ENCODE data around the gene SEC22A.

Gene SEC22A

DNA sequence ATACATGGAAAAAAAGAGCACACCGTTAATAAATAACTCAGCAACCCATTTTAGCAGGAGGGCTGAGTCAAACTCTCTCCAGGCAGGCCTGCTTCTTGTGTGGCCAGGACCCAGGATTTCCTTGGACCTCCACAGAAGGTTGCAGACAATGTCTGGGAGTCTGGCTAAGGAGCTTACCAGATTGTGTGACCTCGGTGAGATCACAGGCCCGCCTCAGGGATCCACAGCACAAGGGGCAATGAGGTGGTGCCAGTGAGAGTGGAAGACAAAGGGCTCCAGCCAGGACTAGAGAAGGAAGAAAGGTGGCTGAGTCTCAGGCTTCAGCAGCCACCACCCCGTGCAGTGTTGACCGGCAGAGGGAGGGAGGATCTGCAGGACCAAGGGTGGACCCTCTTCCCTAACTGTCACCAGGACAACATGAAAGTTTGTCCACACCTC, 32.2 kb upstream of the SEC22A start:
- no peak for TF ChIP-seq TAF1 (IDR thresholded peaks at IDR 0.05; ENCODE audit: borderline replicate concordance, insufficient read depth, low read length)
- no peak for TF ChIP-seq POLR2AphosphoS5 (IDR thresholded peaks at IDR 0.05; ENCODE audit: low read depth, low read length)
- TF ChIP-seq FOXP2 (optimal IDR thresholded peaks at IDR 0.05; ENCODE audit: borderline replicate concordance, extremely low read depth, extremely low read length, insufficient read depth) = no peak
- TF ChIP-seq, protein P1, sequence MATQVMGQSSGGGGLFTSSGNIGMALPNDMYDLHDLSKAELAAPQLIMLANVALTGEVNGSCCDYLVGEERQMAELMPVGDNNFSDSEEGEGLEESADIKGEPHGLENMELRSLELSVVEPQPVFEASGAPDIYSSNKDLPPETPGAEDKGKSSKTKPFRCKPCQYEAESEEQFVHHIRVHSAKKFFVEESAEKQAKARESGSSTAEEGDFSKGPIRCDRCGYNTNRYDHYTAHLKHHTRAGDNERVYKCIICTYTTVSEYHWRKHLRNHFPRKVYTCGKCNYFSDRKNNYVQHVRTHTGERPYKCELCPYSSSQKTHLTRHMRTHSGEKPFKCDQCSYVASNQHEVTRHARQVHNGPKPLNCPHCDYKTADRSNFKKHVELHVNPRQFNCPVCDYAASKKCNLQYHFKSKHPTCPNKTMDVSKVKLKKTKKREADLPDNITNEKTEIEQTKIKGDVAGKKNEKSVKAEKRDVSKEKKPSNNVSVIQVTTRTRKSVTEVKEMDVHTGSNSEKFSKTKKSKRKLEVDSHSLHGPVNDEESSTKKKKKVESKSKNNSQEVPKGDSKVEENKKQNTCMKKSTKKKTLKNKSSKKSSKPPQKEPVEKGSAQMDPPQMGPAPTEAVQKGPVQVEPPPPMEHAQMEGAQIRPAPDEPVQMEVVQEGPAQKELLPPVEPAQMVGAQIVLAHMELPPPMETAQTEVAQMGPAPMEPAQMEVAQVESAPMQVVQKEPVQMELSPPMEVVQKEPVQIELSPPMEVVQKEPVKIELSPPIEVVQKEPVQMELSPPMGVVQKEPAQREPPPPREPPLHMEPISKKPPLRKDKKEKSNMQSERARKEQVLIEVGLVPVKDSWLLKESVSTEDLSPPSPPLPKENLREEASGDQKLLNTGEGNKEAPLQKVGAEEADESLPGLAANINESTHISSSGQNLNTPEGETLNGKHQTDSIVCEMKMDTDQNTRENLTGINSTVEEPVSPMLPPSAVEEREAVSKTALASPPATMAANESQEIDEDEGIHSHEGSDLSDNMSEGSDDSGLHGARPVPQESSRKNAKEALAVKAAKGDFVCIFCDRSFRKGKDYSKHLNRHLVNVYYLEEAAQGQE (IDR thresholded peaks at IDR 0.05; ENCODE audit: insufficient read depth in 1 of 2, low read depth in 2 of 2, low read length in 2 of 2) = no peak
- TF ChIP-seq SIN3A (IDR thresholded peaks at IDR 0.05; ENCODE audit: borderline replicate concordance, insufficient read depth, low read length) = no peak

DNA sequence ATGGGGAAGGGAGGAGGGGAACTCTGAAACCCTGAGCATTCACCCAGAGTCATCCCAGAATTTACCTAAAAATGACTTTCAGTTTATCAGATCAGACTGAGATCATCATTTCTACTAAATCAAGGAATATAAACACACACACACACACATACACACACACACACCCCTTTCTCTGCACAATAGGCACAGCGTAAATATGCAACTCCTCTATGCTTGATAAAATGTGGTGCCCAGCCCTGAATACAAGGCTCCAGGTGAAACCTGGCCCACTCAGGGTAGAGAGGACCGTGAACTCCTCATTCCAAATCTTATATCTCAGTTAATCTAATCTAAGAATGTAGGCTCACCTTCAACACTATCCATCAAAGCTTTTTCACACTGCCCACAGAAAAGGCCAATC, 31.8 kb upstream of the SEC22A start:
- no peak for TF ChIP-seq POLR2AphosphoS5 (IDR thresholded peaks at IDR 0.05; ENCODE audit: low read depth, low read length)
- TF ChIP-seq, protein P1 (IDR thresholded peaks at IDR 0.05; ENCODE audit: insufficient read depth in 1 of 2, low read depth in 2 of 2, low read length in 2 of 2) = no peak
- no peak for TF ChIP-seq SIN3A (IDR thresholded peaks at IDR 0.05; ENCODE audit: borderline replicate concordance, insufficient read depth, low read length)
- no peak for TF ChIP-seq TAF1 (IDR thresholded peaks at IDR 0.05; ENCODE audit: borderline replicate concordance, insufficient read depth, low read length)
- no peak for TF ChIP-seq FOXP2 (optimal IDR thresholded peaks at IDR 0.05; ENCODE audit: borderline replicate concordance, extremely low read depth, extremely low read length, insufficient read depth)

- TF ChIP-seq POLR2AphosphoS5 (IDR thresholded peaks at IDR 0.05; ENCODE audit: low read depth, low read length) (no peak), TAF1 (IDR thresholded peaks at IDR 0.05; ENCODE audit: borderline replicate concordance, insufficient read depth, low read length) (no peak), SIN3A (IDR thresholded peaks at IDR 0.05; ENCODE audit: borderline replicate concordance, insufficient read depth, low read length) (no peak), FOXP2 (optimal IDR thresholded peaks at IDR 0.05; ENCODE audit: borderline replicate concordance, extremely low read depth, extremely low read length, insufficient read depth) (no peak)
- TF ChIP-seq, protein P1 (IDR thresholded peaks at IDR 0.05; ENCODE audit: insufficient read depth in 1 of 2, low read depth in 2 of 2, low read length in 2 of 2) = no peak
These were observed 21.0 kb upstream of the SEC22A start for GRCh38 chr3:123180791-123181190.

DNA sequence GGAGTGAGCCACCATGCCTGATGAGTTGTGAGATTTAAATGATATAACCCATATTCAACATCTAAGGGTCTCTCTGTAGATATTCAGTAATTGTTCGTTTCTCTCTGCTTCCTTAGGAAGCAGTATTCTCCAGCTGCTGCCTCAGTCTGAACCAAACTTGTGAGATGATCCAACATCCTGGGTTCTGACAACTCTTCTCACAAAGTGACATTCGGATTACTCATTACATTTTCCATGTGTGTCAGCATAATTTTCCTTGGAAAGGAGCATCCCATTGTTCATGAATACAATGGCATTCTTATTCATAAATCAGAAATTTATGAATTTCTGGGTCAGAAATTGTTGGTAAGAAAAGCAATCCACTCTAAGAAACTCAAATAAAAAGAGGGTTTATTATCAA, 15.0 kb upstream of the SEC22A start:
- TF ChIP-seq SIN3A (IDR thresholded peaks at IDR 0.05; ENCODE audit: borderline replicate concordance, insufficient read depth, low read length) (no peak), TAF1 (IDR thresholded peaks at IDR 0.05; ENCODE audit: borderline replicate concordance, insufficient read depth, low read length) (no peak), POLR2AphosphoS5 (IDR thresholded peaks at IDR 0.05; ENCODE audit: low read depth, low read length) (no peak), FOXP2 (optimal IDR thresholded peaks at IDR 0.05; ENCODE audit: borderline replicate concordance, extremely low read depth, extremely low read length, insufficient read depth) (no peak)
- TF ChIP-seq, protein P1 (IDR thresholded peaks at IDR 0.05; ENCODE audit: insufficient read depth in 1 of 2, low read depth in 2 of 2, low read length in 2 of 2) = no peak

DNA sequence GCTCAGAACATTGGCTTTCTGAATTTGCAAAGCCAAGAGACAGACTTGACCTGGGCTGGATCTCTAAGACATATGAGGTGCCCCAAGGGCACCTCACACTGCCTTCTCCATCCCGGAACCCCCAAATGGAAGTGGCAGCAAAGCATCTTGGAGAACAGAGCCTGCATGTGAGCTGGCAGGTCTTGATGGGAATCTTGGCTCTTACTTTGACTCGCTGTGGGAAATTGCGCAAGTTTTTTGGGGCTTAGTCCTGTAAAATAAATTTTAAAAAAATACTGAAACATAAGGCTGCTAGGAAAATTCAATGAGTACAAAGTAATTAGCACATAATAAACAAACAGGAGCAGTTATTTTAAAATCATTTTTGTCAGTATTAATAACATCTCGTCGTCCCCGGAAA, 13.7 kb upstream of the SEC22A start:
- TF ChIP-seq SIN3A (IDR thresholded peaks at IDR 0.05; ENCODE audit: borderline replicate concordance, insufficient read depth, low read length) (no peak), FOXP2 (optimal IDR thresholded peaks at IDR 0.05; ENCODE audit: borderline replicate concordance, extremely low read depth, extremely low read length, insufficient read depth) (no peak)
- TF ChIP-seq, protein P1 (IDR thresholded peaks at IDR 0.05; ENCODE audit: insufficient read depth in 1 of 2, low read depth in 2 of 2, low read length in 2 of 2) = no peak

All from PFSK-1 (cell line).